GM04503 (cell line): Measurements from ENCODE around the gene ELANE.
"Not testable (repeated sequence)": the region's sequence is repeated elsewhere in the genome, so short reads cannot be mapped to it uniquely, and the experiment has no call there.

Experiments
- DNase-seq: peaks from one replicate; pipeline ENCODE4 v3.0.0-alpha.2; 2012; ENCODE audit warnings: low read depth

Gene ELANE

GRCh38 chr19:879711-880438, 27.8 kb downstream of the ELANE start:
- no peak for DNase-seq

GRCh38 chr19:881385-882071, 29.4 kb downstream of the ELANE start:
- no peak for DNase-seq

GRCh38 chr19:882871-883497, 30.9 kb downstream of the ELANE start:
- DNase-seq: no peak

DNA sequence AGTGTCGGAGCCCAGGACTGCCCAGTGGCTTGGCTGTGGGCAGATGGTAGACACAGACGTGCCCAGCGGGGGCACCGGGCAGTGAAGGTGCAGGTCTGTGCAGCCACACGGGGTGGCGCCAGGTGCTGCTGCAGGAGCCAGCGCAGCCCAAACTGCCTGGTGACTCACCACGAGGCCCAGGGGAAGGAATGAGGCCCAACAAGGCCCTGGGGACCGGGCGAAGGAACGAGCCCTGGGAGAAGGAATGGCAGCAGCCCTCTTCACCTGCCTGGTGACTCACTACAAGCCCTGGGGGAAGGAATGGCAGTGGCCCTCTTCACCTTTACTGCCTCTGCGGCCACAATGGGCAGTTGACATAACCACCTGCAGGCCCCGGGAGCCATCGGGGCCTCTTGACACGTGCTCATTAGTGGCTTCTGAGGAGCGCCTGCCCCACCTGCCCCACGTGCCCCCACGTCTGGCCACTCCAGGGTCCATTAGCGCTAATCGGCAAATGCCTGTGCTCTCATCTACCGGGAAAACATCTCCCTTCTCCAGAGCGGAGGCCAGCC, 31.6 kb downstream of the ELANE start:
- no peak for DNase-seq

GRCh38 chr19:884420-885211, 32.5 kb downstream of the ELANE start:
- no peak for DNase-seq

DNA sequence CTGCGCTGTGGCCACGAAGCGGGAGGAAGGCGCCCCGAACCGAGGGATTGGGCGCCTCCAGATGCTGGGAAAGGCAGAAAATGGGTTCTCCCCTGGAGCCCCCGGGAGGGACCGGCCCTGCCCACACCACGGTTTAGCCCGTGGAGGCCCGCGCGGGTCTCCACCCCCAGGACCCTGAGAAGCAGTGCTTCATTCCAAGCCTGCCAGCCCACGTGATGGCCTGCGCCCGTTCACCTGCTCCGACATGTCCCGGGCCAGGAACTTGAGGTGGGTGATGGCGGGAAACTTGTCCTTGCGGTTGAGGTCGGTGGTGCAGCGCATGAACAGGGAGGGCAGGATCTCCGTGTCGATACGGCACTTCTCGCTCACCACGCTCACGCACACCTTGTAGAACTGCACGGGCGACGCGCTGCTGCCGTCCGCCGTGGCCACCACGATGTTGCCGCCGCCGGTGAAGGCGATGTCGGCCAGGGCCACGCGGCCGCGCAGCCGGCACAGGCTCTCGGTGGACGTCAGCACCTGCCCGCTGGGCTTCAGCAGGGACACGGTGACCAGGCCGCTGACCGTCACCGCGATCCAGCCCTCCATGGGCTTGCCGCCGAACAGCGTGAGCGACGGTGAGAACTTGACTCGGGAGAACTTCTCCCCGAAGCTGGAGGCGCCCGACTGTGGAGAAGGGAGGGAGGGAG, 33.6 kb downstream of the ELANE start:
- DNase-seq: no peak

DNA sequence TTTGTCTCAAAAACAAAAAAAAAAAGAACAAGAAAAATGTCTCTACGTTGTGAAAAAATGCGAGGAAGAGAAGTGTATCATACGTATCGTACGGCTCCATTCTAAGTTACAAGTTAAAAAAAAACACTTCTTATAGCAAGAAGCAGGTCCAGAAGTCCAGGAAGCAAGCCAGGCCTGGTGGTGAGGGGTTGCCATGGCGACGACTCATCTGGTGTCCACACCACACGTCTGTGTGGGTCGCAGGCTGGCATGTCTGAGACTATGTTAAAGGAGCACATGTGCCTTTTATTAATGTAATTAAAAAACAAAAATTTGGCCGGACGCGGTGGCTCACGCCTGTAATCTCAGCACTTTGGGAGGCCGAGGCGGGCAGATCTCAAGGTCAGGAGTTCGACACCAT, 35.0 kb downstream of the ELANE start:
- no peak for DNase-seq

DNA sequence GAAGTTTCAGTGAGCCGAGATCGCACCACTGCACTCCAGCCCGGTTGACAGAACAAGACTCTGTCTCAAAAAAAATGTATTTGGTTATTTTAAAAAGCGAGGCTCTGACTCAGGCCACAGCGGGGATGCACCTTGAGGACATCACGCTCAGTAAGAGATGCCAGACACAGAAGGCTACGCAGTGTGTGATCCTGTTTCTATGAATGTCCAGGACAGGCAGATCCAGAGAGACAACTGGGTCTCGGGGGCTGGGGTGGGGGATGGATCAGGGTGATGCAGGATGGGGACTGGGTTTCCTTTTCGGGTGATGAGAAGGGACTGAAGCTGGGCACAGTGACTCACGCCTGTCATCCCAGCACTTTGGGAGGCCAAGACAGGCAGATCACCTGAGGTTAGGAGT, 35.5 kb downstream of the ELANE start:
- no peak for DNase-seq

DNA sequence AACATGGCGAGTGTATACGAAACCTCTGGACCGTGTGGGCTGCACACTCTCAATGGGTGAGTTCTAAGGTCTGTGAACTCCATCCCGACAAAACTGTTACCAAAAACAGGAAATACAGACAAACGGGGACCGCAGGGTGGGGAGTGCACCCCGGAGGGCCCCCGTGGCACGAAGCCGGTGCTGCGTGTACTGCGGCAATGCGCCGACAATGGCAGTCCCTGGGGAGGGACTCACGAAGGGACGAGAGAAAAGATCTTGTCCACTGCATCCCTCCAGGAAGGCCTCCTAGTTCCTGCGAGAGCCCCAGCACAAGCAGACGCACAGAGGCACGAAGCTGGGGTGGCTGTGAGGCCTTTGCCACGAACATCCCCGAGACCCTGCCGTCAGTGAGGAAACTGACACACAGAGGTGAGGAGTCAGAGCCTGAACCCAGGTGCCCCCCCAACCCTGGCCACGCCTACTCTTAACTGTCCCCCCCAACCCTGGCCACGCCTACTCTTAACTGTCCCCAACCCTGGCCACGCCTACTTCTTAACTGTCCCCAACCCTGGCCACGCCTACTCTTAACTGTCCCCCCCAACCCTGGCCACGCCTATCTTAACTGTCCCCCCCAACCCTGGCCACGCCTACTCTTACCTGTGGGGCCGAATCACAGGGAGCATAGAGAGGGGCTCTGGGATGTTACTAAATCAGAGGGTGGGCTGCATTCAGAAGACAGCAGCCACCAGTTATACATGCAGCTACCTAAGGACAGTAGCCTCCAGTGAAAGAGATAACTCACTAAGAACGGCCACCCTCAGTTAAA, 36.7 kb downstream of the ELANE start:
- no peak for DNase-seq

GRCh38 chr19:889662-890295, 37.7 kb downstream of the ELANE start:
- no peak for DNase-seq

- DNase-seq: no peak
These were observed 38.7 kb downstream of the ELANE start for GRCh38 chr19:890831-891230.

DNA sequence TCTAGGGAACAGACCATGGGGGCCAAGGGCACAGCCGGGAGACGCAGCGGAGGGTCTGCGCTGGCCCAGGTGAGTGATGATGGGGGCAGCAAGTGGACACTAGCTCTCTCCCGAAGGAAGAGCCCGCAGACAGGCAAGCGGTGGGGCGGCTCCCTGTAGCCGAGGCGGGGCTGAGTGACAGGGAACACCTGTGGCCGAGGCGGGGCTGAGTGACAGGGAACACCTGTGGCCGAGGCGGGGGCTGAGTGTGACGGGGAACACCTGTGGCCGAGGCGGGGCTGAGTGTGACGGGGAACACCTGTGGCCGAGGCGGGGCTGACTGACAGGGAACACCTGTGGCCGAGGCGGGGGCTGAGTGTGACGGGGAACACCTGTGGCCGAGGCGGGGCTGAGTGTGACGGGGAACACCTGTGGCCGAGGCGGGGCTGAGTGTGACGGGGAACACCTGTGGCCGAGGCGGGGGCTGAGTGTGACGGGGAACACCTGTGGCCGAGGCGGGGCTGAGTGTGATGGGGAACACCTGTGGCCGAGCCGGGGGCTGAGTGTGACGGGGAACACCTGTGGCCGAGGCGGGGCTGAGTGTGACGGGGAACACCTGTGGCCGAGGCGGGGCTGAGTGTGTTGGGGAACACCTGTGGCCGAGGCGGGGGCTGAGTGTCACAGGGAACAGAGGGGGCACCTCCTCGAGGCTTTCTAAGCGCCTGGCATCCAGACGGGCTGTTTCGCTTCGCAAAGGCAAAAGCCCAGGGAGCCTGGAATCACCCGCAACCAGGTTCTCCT, 39.5 kb downstream of the ELANE start:
- not testable (repeated sequence) for DNase-seq

GRCh38 chr19:892243-892893, 40.3 kb downstream of the ELANE start:
- no peak for DNase-seq

GRCh38 chr19:892894-893689, 41.0 kb downstream of the ELANE start, which contains the start of the genes MED16 and RNU6-9:
Gene MED16 (minus strand): TSS chr19:893187. CDS start chr19:891131, 2,056 bp downstream.
Gene RNU6-9 (plus strand): TSS chr19:893484.
- peak; percentile 37 for DNase-seq

DNA sequence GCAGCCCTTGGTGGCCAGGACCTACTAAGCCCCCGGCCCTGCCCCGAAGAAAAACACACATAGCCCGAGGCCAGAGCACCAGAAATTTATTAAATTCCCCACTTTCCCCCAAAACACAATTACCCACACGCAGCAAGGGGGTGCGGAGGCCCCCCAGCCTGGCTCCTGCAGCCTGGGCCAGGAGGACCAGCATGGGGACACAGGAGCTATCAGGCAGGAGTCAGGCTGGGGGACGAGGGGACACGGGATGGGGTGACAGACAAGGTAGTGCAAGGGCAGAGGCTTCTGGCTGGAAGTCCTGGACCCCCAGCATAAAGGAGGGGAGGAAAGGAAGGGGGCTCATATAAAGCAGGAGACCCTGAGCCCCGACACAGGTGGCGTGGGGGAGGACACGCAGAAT, 44.3 kb downstream of the ELANE start:
- no peak for DNase-seq

DNA sequence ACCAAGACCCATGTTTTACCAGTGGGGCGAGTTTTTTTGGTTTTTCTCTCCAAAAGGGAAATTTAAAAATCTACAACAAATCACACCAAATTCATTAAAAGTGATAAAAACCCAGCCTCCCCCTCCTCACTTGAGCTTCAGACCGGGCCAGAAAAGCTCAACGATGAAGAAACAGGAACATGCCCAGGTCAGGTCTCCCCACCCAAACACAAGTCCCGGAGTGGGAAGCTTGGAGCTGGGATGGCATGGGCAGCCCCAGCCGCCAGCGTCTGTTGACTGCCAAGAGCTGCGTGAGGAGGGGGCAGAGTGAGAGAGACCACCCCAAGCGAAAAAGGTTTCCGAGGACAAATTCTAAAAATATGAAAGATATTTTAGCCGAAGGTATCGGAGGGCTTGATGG, 44.9 kb downstream of the ELANE start:
- no peak for DNase-seq

GRCh38 chr19:897442-898039, 45.4 kb downstream of the ELANE start:
- DNase-seq: no peak
